HG03025 (cell line): ENCODE data around the gene RIN2.
"Not testable (repeated sequence)": the region's sequence is repeated elsewhere in the genome, so short reads cannot be mapped to it uniquely, and the experiment has no call there.

Source experiments
- ATAC-seq: cut with Tn5 transposase; IDR thresholded peaks from one replicate; pipeline ENCODE4 v1.9.1; 2021; ENCODE audit warnings: mild to moderate bottlenecking, moderate library complexity; ENCODE audit not compliant: unreplicated experiment, low FRiP score

RIN2 gene

GRCh38 chr20:19738951-19739350, 19.1 kb upstream of the RIN2 start:
- no peak for ATAC-seq

- ATAC-seq = no peak
Observed at GRCh38 chr20:19739351-19739750, 18.7 kb upstream of the RIN2 start.

- no peak for ATAC-seq
Observed at GRCh38 chr20:19740512-19740911, 17.5 kb upstream of the RIN2 start.

DNA sequence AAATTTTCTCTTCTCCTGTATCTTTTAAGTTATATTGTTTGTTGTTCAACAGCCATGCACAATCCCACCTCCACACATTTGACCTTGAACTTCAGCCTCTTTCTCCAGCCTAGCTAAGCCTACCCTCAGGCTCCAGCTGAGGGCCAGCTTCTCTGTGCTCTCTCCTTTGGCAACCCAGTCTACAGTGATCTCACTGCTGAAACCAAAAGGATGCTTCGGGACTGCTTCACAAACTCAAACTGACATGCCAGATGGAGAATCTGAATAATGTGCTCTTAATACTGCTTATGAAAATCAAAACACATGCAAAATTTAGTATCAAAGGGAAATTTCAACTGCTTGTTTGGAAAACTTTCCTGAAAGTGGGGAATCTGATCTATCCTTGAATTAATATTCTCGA, 16.1 kb upstream of the RIN2 start:
- ATAC-seq = no peak

DNA sequence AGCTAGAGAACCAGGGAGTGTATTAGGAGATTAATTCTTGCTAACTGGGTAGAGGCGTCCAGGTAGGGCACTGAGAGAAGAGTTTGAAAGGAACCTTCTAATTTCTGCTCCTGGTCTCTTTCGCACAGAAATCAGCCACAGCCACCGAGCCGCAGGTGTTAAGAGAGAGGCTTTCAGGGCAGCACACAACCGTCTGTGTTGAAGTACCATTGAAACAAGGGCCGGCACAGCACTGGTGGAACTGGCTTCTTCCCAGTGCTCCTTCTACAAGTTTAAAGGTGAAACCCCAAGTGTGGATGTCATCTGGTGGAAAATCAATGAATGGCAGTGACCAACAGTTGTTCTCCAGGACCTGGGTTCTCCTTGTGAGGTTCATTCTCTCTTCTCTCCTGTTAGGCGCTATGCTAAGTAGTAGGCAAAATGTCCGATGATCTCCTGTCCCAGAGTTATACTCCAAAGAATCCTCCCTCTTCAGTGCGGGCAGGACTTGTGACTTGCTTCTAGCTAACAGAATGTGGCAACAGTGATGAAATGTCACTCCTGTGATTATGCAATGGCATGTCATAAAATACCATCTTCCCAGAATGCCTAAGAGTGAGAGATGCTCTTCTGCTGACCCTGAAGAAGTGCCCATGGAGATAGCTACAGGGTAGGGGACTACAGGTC, 15.0 kb upstream of the RIN2 start:
- ATAC-seq = no peak

- no peak for ATAC-seq
Observed at GRCh38 chr20:19743640-19743995, 14.4 kb upstream of the RIN2 start.

- ATAC-seq = no peak
Observed at GRCh38 chr20:19745106-19745505, 13.0 kb upstream of the RIN2 start.

- no peak for ATAC-seq
Observed at GRCh38 chr20:19745584-19745983, 12.5 kb upstream of the RIN2 start.

GRCh38 chr20:19746396-19746795, 11.7 kb upstream of the RIN2 start:
- no peak for ATAC-seq

- ATAC-seq = no peak
Observed at GRCh38 chr20:19747903-19748302, 10.2 kb upstream of the RIN2 start.

DNA sequence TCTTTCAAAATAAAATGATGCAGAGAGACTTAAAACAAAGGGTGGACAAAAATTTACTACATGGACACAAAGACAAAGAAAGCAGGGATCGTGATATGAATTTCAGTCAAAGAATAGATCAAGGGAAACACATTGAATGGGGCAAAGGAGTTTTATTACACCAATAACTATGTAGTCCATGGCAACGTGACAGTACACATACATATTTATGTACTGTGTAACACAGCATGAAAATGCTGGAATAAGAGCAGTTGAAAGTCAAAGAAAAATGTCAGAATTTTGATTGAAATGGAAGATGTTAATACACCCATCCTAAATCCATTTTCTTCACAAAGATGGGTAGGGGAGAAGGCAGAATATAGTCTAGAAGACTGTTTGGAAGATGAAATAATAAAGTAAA, 9.4 kb upstream of the RIN2 start:
- no peak for ATAC-seq

DNA sequence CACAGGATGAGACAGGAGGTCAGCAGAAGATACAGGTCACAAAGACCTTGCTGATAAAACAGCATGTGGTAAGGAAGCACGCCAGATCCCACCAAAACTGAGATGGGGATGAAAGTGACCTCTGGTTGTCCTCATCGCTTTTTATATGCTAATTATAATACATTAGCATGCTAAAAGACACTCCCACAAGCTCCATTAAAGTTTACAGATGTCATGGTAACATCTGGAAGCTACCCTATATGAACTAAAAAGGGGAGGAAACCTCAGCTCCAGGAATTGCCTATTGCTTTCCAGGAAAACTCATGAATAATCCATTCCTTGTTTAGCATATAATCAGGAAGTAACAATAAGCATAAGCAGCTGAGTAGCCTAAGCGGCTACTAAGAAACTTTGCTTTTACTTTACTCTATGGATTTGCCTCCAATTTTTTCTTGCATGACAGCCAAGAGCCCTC, 8.4 kb upstream of the RIN2 start:
- ATAC-seq = no peak

DNA sequence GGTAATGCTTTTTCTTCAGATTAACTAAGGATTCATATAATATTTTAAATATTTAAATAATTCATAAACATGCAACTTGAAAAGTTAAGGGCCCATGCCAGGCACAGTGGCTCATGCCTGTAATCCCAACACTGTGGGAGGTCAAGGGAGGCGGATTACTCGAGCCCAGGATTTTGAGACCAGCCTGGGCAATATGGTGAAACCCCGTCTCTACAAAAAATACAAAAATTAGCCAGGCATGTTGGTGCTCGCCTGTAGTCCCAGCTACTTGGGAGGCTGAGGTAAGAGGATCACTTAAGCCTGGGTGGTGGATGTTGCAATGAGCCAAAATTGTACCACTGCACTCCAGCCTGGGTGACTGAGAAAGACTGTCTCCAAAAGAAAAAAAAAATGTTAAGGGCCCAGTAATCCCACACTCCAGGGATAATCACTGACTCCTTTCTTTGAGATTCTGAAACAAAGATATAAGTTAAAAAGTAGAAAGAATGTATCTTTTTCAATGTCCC, 7.9 kb upstream of the RIN2 start:
- no peak for ATAC-seq

DNA sequence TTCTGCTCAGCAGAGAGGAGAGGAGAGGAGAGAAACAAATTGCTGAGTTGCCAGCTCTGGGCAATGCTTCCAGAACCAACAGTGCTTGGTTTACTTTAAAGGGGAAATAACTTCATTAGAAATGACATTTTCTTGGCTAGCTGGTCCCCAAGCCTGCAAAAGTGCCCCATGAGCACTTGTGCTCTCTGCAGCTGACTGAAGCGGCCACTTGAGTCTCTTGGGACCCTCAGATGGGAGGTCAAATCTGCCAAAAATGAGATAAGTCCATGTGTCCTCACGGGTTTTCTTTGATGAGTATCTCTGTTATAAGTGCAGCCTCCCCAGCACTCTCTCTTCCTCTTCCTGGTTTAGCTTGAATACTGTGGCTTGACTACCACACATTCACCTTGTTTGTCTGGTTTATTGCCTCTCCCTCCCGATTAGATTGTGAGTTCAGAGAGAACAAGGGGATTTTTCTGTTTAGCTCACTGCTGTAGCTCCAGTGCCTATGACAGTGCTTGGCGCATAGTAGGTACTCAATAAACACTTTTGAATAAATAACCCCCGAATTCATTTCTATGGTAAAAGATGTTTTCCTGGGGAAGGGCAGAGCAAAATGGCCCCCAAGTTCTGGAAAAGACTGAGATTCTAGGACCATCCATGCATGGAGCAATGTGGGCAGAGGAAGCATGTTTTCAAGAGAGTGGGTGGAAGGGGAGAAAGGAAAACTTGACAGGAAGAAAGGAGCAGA, 7.0 kb upstream of the RIN2 start:
- ATAC-seq = no peak

DNA sequence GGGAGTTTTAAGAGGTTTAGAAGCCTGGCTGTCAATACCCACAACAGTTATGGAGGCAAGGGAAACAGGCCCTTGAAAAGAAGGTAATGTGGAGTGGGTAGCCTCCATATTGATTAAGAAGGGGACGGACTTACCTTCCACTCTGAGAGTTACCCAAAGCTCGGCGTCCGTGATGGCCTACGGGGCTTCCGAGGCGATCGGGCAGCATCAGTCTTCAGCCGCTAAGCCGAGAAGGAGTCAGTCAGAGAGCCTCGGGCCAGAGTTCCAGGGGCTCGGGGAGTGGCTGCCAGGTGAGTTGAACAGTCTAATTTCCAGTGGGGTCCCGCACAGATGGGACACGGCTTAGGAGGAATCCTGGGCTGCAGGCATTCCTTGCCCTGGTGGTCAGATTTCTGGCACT, 3.9 kb upstream of the RIN2 start:
- not testable (repeated sequence) for ATAC-seq

DNA sequence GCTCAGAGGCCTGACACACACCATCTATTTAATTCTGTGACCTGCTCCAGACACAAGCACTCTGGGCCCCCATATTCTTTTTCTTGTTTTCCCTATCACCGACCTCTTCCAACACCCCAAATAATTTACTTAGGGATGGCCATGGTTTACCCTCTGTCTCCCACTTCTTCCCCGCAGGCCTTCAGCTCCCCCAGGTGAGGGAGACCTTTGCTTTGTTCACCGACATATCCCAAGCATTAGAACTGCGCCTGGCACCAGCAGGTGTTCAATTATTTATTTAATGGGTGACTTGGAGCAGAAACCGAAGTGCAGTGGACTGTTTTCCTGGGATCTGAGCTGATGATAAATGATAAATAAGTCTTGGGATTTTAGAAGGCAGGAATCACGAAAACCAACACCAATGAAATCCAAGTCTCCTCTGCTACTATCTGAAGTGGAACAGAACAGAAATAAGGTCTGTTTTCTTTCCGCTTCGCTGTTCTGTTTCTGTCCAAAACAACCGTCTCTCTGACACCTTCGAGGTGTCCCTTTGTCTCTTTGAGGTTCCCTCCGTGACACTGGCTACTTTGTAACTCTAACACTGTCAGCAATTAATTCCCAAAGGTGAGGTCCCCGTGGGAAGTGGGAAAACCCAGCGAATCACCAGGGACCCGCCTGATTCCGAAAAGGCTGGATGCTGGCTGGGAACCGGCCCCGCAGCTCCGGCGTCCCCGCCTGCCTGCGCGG, 1.1 kb upstream of the RIN2 start:
- ATAC-seq = no peak

- no peak for ATAC-seq
Observed at GRCh38 chr20:19757487-19758132, 448 bp upstream of the RIN2 start.

DNA sequence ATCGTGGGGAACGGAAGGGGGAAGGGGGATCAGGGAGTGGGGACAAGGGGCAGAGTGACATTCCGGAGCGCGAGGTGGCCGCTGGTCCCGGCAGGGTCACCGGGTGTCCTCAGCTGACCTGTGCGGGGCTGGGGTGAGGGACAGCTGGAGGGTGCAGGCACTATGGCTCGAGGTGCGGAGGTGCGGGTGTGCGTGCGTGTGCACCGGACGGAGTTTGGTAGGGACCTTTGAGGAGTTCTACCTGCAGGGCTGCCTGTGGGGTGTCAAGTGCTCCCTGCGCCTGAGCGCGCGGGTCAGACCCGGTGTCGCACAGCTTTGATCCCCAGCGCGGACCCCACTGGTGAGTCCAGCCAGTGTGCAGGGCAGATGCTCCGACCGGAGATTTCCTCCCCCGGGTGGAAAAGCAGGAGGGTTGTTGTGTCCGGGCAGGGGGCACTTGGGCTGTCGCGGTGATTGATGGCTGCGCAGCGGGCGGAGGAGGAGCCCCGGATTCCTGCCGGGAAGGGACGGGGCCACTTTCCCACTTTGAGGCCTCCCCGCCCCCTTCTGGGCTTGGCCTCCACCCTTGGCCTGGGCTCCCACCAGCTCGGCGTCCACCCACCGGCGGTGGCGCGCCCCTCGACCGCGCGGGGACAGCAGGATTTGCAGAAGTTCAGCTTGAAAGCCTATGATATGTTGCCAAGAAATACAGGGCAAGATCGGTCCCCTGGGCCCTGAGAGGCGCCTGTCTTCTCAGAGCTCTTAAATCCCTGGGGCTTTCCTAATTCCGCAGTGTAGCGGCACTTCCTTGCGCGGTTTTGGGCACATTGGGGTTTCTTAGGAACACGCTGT, 658 bp downstream of the RIN2 start:
- ATAC-seq = no peak

GRCh38 chr20:19760371-19760721, 2.3 kb downstream of the RIN2 start:
- ATAC-seq = no peak

GRCh38 chr20:19761326-19761725, 3.3 kb downstream of the RIN2 start:
- no peak for ATAC-seq
